Psoas muscle (tissue), 8 donors: ENCODE measurements around the gene ME3. TPM values are rescaled to one million over a fixed set of nuclear protein-coding genes. Genes with fewer than 3 reads are reported as not detected.

ENCODE experiments used
- ATAC-seq, 4 donors: fragments of 200-7000 bp; cut with Tn5 transposase; one replicate each; pipeline ENCODE4 v1.9.1; 2020; ENCODE audit warnings: moderate library complexity in 3 of 4, mild to moderate bottlenecking in 2 of 4
- DNase-seq, 2 donors: peaks; one replicate each; pipeline ENCODE4 v3.0.0-alpha.2; 2020
- H3K27ac ChIP-seq: fragments of 200-600 bp; one replicate; pipeline ENCODE4 v1.8.0; 2022
- H3K27me3 ChIP-seq, 3 donors: fragments of 200-600 bp in 1 of 3; one replicate each; pipeline versions ENCODE4 v1.6.1 to v1.8.0; 2013 to 2022; ENCODE audit warnings: low read length in 2 of 3, mild to moderate bottlenecking in 2 of 3, moderate library complexity in 1 of 3; ENCODE audit not compliant: insufficient read depth in 3 of 3
- H3K36me3 ChIP-seq, 2 donors: fragments of 200-600 bp in 1 of 2; one replicate each; pipeline versions ENCODE4 v1.6.1 to v1.8.0; 2013 to 2022; ENCODE audit warnings: low read depth in 1 of 2, mild to moderate bottlenecking in 1 of 2, moderate library complexity in 1 of 2; ENCODE audit not compliant: insufficient read depth in 1 of 2
- H3K4me1 ChIP-seq: fragments of 200-600 bp; one replicate; pipeline ENCODE4 v1.8.0; 2022
- H3K4me3 ChIP-seq: fragments of 200-600 bp; one replicate; pipeline ENCODE4 v1.8.0; 2022; ENCODE audit warnings: mild to moderate bottlenecking
- H3K9me3 ChIP-seq: fragments of 200-600 bp; one replicate; pipeline ENCODE4 v1.8.0; 2022
- WGBS, 3 donors: extraction: QIAGEN DNeasy Blood & Tissue Kit; methylation state at CpG; one replicate each; pipeline versions ENCODE4 v1.1.6 to v1.1.7; 2013; 5-methylcytosine and 5-hydroxymethylcytosine counted together
- intact Hi-C, 2 donors: fragments of 100-400 bp; cut with DNase I; formaldehyde crosslinking; loops; one replicate each; pipeline versions ENCODE4 v1.11.0 to v1.14.2; 2022
- polyA plus RNA-seq, 3 donors: library from polyadenylated mRNA; stranded (reverse); fragments of 200-250 nt; gene quantifications; one replicate each; pipeline ENCODE4 v1.2.3, GENCODE V29; 2013
- total RNA-seq, 4 donors: library from RNA; stranded (reverse); fragmentation: NEBNext Ultra II Directional in 2 of 4; extraction: Animal tissue kit (Norgen Biotek cat#: 25700) in 2 of 4; gene quantifications; one replicate each; pipeline versions ENCODE4 v1.2.1 to v1.2.4, GENCODE V29; 2021 to 2023
- TF ChIP-seq, protein P1 (sequence below): fragments of 200-600 bp; IDR thresholded peaks from one replicate; pipeline ENCODE4 v1.8.0; 2022; ENCODE audit warnings: antibody characterized with exemption
- donor health status: healthy with polysubstance abuse.
- donor health status: DM: no; HTN: no; CAD: no; lungs with moderate emphysema.
- donor health status: Bipolar disorder and iron deficiency.
- donor health status: healthy.
- donor health status: DM: yes; HTN: yes; CAD: no.
- donor health status: DM: no; HTN: no; CAD: no.
- donor health status: DM: no; HTN: no; CAD: no.
- donor health status: DM: yes; HTN: yes; CAD: no.

Gene ME3
- total and polyA plus RNA-seq, 7 donors = 5.1 to 19.5 (median 11.2) TPM

DNA sequence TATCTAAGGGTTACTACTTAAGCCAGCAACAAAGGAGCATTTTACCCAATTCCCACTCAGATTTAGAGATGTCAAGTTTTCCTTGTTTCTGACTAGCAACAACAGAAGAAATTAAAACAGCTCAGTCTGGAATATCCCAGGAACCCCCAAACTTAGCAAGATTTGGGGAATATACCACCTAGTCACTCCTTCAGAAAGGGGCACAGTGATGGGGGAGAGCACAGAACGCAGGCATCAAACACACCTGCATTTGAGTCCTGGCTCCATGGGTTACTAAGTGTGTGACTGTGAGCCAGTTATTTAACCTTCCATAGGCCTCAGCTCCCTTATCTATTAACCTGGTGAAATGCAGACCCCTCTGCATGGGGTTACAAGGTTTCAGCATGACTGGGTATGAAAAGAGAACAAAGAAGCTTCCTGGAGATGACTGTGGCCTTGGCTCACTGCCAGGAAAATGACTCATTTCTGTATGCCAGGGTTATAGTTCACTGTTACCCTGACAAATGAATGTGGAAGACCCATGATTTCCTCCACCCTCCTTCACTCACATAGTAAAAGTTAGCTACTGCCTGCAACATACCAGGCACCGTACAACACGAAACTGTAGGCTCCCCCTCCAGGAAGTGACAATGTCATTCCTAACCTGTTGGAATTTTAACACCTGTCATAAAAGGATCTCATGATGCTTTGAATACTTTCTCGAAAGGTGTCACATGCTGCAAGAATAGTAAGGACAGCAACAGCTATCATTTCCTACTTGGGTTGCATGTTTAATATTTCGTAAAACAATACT lies 79.6 kb downstream of the ME3 start:
- intact Hi-C loops = no loop called here
- H3K9me3 ChIP-seq = no peaks in the 10 kb centered on the region
- H3K27me3 ChIP-seq = no peaks in the 10 kb centered on the region
- H3K36me3 ChIP-seq = no peaks in the 10 kb centered on the region
- H3K4me3 ChIP-seq = no peak overlapping the region
- peak overlapping the region; percentile 15 for H3K27ac ChIP-seq
- TF ChIP-seq, protein P1, sequence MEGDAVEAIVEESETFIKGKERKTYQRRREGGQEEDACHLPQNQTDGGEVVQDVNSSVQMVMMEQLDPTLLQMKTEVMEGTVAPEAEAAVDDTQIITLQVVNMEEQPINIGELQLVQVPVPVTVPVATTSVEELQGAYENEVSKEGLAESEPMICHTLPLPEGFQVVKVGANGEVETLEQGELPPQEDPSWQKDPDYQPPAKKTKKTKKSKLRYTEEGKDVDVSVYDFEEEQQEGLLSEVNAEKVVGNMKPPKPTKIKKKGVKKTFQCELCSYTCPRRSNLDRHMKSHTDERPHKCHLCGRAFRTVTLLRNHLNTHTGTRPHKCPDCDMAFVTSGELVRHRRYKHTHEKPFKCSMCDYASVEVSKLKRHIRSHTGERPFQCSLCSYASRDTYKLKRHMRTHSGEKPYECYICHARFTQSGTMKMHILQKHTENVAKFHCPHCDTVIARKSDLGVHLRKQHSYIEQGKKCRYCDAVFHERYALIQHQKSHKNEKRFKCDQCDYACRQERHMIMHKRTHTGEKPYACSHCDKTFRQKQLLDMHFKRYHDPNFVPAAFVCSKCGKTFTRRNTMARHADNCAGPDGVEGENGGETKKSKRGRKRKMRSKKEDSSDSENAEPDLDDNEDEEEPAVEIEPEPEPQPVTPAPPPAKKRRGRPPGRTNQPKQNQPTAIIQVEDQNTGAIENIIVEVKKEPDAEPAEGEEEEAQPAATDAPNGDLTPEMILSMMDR = no peak
- whole genome bisulfite sequencing, 3 donors = 41 to 67% (median 47%) methylated on average over 5 of the region's 5 CpGs
- H3K4me1 ChIP-seq = peaks cover 49% of the 10 kb centered on the region
- DNase-seq (peak in 1 of 2 donors; percentile 59), ATAC-seq (peak; percentile 58 to 74 (median 66))

DNA sequence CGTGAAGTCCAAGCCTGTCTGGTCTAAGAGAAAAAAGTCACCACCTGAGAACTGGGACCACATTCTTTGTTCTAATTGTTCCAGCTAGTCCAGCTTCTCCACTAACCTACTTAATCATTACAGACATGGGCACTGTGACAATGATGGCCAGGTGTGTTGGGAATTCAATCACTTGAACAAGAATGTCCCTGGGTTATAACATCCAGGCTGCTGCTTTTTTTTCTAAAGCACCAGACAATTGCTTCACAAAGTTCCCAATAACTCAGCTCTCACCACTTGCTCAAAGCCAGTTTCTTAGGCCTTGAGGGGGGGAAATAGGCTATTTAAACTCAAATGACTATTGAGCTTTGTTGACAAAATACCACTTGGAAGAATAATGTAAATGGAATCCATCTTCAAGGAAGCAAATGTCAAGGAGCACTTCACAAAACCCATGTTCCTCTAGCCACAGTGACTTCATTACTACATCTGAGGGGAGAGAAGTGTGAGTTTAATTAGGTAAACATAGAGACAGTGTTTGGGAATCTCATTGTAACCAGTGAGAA lies 80.3 kb downstream of the ME3 start:
- no peak for DNase-seq
- no peaks in the 10 kb centered on the region for H3K27me3 ChIP-seq
- H3K36me3 ChIP-seq = no peaks in the 10 kb centered on the region
- intact Hi-C loops = no loop called here
- peak overlapping the region; percentile 15 for H3K27ac ChIP-seq
- H3K9me3 ChIP-seq = no peaks in the 10 kb centered on the region
- no peak overlapping the region for H3K4me3 ChIP-seq
- 0 to 49% (median 40%) methylated on average over 1 of the region's 1 CpG for WGBS, 3 donors
- TF ChIP-seq, protein P1 = no peak
- H3K4me1 ChIP-seq = peaks cover 48% of the 10 kb centered on the region
- ATAC-seq = peak in 2 of 4 donors; percentile 11 to 28

DNA sequence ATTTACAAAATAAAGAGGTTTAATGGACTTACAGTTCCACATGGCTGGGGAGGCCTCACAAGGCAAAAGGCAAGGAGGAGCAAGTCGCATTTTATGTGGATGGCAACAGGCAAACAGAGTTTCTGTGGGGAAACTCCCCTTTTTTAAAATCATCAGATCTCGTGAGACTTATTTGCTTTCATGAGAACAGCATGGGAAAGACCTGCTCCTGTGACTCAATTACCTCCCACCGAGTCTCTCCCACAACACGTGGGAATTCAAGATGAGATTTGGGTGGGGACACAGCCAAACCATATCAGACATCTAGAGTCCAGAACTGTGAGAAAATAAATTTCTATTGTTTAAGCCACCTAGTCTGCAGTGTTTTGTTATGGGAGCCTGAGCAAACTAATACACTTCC lies 80.8 kb downstream of the ME3 start:
- intact Hi-C loops = no loop called here
- TF ChIP-seq, protein P1 = no peak
- WGBS, 3 donors = 87 to 98% (median 98%) methylated on average over 4 of the region's 4 CpGs

DNA sequence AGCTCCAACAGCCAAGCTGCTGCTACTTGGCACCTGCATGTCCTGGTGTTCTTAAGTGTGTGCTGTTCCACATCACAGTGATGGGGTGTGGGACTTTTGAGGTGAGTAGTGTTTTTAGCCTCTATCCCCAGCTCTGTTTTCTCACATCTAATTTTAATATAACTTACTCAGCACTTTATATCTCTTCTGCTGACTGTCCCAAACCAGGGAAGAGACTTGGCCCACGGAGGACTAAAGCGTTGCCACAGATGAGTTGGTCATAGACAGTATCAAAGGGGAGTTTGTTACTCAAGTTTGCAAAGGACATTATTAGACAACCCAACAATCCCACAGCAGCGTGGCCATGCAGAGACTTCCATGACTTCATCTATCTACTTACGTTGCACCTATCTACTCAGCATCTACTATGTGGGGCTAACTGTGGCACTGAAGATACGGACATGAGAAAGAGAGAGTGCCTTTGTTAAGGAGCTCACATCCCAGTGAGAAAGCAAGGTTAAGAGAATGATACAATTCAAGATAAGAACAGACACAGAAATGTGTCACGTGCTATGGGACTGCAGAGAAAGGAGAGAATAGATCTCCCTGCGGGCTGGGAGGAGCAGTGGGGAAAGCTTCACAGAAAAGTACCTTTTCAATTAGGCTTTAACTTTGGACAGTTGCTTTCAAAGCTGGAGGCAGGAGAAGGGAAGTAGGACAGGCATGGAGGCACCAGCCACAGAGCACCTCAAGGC lies 82.4 kb downstream of the ME3 start:
- DNase-seq = no peak
- Histone ChIP-seq H3K4me1 (peaks cover 42% of the 10 kb centered on the region), H3K9me3 (no peaks in the 10 kb centered on the region), H3K27me3 (no peaks in the 10 kb centered on the region), H3K36me3 (no peaks in the 10 kb centered on the region), H3K27ac (no peak overlapping the region), H3K4me3 (no peak overlapping the region)
- intact Hi-C loops = no loop called here
- WGBS, 3 donors = 55 to 79% (median 70%) methylated on average over 7 of the region's 7 CpGs
- peak; percentile 29 to 80 (median 68) for ATAC-seq
- TF ChIP-seq, protein P1 = no peak

More for the DNA sequence above, 80.8 kb downstream of the ME3 start:
- ATAC-seq (no peak), DNase-seq (no peak)
- peaks cover 43% of the 10 kb centered on the region for H3K4me1 ChIP-seq
- no peaks in the 10 kb centered on the region for H3K9me3 ChIP-seq
- no peak overlapping the region for H3K4me3 ChIP-seq
- H3K27me3 ChIP-seq = no peaks in the 10 kb centered on the region
- no peak overlapping the region for H3K27ac ChIP-seq
- no peaks in the 10 kb centered on the region for H3K36me3 ChIP-seq
